Mammary epithelial cell (primary cell): Measurements from ENCODE around the gene KRTAP5-7.

Source experiments
- CTCF ChIP-seq, 2 donors: IDR thresholded peaks in 1 of 2; conservative IDR thresholded peaks in 1 of 2; 2 replicates each; pipeline ENCODE4 v1.5.1; 2011 to 2012; ENCODE audit warnings: inconsistent platforms in 2 of 2, low read length in 2 of 2, mild to moderate bottlenecking in 2 of 2, control low read depth in 1 of 2, low read depth in 1 of 2; ENCODE audit not compliant: insufficient read depth in 1 of 2; ENCODE audit errors: extremely low read depth in 1 of 2
- EZH2 ChIP-seq: IDR thresholded peaks from 2 replicates; pipeline ENCODE4 v1.6.1; 2012; ENCODE audit warnings: low read length, inconsistent platforms, borderline replicate concordance

- TF ChIP-seq CTCF (conservative IDR thresholded peaks at IDR 0.05 in 1 of 2, IDR thresholded peaks at IDR 0.05 in 1 of 2; ENCODE audit: extremely low read depth in 1 of 2, insufficient read depth in 1 of 2, low read depth in 1 of 2, low read length in 2 of 2) = no peak
- no peak for TF ChIP-seq EZH2
Observed at GRCh38 chr11:71484248-71485062, 42.6 kb upstream of the KRTAP5-7 start.
